GM19328 (cell line): ENCODE measurements around the gene LYPD6B.

Experiments
- ATAC-seq: cut with Tn5 transposase; IDR thresholded peaks from one replicate; pipeline ENCODE4 v1.9.1; 2021; ENCODE audit warnings: mild to moderate bottlenecking, moderate library complexity; ENCODE audit not compliant: unreplicated experiment

LYPD6B gene

DNA sequence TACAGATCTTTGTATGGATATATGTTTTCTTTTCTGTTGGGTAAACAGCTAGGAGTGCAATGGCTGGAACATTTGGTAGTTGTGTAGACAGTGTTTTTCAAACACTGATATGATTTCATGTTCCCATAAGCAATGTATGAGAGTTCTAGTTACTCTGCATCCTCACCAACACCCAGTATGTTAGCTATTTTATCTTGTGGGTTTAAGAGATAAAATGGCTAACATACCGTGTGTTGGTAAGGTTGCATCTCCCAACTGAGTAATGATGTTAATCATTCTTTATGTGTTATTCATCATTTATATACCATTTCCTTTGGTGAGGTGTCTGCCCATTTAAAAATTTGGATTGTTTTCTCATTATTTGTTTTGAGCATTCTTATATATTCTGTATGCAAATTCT lies 65.7 kb downstream of the LYPD6B start:
- ATAC-seq: no peak

DNA sequence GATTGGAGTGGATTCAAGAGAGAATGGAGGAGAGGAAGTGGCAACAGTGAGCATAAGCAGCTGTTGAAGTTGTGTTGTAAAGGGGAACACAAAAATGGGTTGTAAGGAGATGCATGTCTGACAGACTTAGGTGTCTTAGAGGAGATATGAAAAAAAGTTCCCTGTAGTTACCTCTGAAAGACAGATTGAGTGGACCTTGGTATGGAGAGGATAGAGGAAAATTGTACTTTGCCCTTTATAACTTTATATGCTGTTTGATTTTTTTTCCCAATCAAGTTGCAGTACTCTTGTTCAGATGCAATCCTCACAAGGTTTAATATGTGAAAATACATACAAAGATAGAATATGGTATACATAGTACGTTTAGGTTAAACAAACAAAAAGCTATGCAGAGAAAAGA lies 73.6 kb downstream of the LYPD6B start:
- ATAC-seq: no peak

DNA sequence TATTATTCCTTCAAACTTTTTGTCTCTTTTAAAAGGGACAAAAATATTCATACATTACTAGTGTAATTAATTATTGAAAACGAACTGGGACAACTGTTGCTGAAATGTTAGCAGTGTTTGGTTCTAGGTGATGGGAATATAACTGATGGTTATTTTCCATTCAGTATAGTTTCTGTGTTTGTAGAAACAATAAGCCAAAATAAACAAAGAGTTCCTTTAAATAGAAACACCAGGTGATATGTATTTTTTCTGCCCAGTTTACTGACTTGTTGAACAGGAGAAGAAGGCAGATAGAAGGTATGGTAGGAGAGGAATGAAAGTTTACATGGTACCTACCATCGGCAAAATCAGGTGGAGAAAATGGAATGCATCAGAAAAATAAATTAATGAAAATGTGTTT lies 74.2 kb downstream of the LYPD6B start:
- no peak for ATAC-seq

DNA sequence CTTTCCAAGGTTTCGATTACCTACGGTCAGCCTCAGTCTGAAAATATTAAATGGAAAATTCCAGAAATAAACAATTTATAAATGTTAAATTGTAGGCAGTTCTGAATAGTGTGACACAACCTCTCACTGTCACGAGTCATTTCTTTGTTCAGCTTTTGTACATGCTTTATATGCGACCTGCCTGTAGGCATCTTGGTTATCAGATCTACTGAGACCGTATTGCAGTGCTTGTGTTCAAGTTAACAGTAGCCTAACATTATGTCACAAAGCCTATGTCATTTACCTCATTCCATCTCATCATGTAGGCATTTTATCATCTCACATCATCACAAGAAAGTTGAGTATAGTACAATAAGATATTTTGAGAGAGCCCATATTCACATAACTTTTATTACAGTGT lies 77.3 kb downstream of the LYPD6B start:
- no peak for ATAC-seq

DNA sequence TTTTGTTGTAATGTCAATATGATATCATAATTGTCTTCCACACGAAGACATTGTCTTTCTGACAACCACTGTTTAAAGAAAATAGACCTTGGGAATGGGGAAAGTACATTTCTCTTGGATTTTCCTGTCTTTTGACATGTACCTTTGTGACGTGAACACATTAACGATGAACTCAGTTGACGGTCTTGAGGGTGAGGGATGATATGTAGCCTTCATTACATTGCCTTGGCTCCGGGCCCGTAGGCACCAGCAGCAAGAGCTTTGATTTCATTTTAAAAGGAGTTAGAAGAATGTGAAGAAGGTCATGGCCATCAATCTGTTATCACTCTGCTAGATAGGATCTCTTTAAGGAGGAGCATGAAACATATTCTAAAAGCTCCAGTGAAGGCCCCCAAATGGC lies 80.9 kb downstream of the LYPD6B start:
- ATAC-seq: no peak

DNA sequence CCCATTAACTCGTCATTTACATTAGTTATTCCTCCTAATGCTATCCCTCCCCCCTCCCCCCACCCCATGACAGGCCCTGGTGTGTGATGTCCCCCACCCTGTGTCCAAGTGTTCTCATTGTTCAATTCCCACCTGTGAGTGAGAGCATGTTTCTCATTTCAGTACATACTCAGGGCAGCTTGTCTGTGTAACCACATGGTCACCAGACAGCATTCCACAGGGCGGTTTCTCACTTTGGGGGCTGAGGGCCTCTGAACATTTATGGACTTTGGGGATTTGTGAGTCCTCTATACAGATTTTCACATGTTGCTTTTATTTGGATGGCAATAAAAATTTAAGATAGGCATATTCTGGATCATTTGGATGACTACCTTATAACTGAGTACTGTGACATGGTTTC lies 84.0 kb downstream of the LYPD6B start:
- no peak for ATAC-seq

DNA sequence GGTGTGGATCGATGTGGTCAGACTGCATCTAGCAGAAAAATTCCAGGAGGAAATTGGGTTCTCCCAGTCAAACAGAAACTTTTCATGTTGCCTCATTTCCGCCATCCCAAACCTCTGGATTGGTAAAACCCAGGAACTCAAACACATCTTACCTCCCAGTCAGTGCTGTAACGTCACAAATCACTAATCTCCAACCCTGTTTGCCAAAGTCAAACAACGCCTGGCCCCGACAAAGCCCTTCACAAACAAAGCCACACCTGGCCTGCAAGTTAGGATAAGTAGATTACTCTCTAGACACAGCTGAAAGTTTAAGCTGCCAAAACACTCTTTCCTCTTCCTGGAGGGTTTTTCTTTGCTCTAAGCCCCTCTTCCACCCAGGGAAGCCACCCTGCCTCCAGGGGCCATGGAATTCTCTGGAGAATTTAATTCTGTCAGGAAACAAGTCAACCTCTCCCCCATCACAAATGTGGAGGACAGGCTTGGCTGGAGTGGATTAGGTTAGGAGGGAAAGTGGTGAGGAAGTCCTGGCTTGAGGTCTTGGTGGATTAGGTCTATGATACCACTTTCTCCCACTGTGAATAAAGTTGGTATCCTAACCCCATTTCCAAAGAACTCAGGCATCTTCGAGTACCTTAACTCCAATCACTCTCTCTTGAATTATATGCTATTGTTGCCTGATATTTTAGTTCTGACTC lies 86.7 kb downstream of the LYPD6B start:
- ATAC-seq: no peak

DNA sequence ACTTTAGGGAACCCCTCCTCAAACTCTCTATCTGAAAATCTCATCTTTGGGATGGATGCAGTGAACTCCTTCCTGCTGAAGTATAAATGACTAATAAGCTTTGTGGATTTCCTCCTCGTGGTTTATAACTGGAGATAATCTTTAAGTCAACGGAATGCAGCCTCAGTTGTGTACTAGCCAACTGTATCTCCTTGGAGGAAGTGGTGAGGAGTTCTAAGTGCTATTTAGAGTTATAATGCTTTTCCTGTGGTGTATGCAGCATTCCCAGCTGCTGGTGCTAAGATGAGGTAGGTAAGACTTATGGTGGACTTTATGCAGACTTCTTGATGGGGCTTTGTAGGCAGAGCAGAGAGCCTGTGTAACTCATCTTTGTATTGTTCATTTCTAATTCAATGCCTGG lies 90.9 kb downstream of the LYPD6B start:
- ATAC-seq: no peak

DNA sequence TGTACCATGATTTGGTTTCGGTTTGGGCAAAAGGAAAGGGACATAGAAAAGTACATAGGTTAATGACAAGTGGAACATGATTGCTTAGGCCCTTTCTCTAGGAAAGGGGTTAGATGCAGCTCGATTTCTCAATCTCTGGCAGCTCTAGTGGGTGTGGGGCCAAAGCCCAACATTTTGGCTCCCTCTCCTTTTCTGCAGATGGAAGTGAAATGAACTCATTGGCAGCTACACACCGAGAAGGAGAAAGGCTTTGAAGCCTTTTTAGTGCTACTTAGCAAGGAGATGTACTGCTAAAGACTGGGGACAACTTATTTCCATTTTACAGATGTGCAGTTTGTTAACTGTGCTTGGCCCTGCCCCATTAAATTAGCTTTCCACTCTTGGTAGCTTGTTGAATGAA lies 93.8 kb downstream of the LYPD6B start:
- ATAC-seq: no peak

DNA sequence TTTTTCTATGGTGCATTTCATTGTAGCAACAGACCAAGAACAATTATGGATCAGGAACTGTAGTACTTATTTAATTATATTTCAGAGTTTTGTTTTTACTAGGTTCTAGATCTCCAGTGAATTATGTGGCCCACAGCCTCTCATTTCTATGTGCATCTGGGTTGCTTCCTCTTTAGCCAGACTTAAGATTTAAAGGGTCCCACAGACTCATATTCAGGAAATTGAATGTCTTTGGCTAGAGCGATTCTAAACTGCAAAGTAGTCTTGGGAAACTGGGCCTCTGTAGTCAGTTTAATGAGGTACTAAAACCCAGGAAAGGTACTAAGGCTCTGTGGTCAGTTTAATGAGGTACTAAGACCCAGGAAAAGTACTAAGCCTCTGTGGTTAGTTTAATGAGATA lies 94.4 kb downstream of the LYPD6B start:
- no peak for ATAC-seq

DNA sequence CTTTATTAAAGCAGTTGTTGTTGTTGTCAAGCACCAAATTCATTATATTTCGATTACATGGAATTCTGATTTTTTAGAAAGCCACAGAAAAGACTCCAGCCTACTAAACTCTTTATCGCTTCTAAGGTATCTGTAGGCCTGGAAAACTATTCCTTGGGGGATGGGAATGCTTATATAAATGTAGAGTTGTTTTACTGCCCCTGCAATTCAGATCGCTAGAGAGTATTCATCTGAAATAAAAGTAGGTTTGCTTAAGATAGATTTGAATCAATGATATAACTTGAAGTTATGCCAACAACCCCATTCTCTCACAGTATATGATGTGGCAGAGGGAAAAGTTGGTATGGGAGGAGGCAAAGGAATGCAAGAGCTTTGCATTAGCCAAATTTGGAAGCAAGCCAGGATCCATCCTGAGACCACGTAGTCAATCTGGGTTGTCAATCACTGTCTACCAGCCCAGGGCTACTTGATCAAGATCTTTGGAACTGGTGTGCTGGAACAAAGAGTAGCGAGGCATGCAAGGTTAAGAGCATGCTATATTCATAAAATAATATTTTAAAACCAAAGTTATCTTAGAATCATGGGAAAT lies 95.9 kb downstream of the LYPD6B start:
- no peak for ATAC-seq

DNA sequence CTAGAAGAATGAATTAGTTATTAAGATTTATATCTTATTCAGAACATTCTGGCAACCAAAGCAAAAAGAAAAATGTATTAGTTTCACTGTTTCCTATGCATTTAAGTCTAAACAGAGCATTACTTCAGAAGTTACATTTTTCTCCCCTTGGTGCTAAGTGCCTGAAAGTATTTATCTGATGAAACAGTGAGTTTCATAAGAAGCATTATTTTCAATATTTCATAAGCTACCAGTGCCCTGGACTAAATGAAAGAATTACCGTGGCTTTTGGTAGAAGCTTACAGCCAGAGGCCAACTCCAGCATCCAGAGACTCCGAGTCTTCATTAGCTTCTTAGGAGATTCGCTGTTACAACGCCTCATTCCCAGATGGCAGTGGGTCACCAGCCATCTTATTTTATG lies 97.6 kb downstream of the LYPD6B start:
- no peak for ATAC-seq

DNA sequence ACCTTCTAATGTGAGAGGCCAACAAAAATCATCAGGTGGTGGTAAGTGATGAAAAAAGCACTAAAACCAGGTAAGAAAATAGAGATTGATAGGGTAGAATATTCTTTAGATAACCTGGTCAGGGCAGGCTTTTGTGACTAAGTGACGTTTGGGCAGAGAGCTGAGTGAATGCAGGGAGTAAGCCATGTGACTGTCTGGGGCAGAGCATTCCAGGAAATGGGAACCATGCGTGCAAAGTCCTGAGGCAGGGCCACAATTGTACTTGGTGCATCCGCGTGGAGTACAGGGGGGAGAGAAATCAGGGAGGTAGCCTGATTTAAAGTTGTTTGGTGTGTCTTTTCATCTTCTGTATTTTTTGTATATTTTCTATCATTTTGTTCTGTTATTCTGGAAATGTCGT lies 102.5 kb downstream of the LYPD6B start:
- no peak for ATAC-seq

DNA sequence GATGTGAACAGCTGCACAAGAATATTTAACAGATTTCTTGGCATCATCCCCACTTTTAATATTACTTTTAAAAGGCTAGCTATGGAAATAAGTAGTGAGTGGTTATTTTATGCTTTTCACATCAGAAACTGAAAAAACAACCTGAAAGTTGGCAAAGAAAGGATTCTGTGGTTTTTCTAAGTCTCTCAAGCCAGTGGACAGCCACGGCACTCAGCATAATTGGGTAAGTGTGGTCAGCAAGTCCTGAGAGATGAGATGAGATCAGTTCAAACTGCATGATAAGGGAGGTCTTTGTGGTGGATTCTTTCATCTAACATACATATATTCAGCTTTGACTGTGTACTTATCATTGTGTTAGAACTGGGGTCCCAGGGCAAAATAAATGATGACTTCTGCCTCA lies 105.2 kb downstream of the LYPD6B start:
- no peak for ATAC-seq

DNA sequence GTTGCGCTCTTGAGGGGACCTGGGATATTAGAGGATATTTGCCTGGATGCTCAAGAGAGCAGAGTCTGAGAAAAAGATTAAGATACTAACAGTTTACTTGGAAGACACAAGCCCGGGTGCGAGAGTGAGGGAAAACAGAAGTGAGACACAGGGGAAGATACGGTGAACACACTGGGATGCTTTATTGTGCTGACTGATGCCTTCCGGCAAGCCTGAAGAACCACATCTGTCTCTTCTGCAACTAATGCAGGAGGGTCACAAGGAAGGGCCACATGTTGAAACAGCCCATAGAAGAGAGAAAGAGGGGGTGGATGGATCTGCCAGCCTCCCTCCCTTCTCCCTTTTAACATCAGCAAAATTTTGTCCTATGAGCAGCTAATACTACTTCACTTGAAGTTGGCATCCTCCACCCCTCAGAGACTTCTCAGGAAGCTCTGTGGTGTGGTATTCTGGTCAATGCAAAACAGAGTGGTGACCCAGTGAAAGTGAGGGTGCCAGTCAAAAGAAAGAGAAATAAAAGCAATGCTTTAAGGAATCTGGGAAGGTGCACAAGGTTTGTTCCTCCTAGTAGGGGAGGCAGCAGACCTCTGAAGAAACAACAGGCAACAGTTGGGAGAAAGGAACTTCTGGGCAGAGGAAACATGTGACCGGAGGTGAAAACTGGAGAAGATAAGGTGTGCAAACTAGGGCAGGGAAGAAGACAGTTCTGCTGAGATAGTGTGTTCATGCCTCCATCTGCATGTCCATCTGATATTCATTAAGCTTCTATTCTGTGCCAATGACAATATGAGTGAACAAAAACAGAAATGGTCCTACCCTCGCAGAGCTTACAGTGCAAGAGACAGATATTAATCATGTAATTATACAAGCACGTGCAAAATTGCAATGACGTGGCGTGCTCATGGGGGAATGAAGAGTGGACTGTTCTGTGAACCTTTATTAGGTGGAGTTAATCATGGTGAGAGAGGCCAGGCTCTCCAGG lies 107.1 kb downstream of the LYPD6B start:
- peak; percentile 53 for ATAC-seq

DNA sequence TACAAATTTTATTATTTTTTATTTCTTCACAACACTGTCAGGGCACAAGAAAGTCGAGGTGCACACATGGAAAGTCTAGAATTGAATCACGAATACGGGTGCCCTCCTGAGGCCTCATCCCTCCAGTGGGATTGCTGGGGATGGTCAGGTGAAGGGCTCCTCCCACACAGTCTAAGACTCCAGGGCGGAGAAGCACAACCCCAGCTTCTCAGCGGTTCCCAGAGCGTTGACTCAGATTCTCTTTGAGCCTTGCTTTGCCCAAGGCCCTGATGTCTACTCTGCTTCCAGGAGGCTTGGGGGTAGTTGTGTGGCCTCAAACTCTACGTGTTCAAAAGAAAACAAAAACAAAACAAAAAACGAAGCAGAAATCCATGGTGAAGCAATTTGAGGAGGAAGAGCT lies 108.4 kb downstream of the LYPD6B start:
- no peak for ATAC-seq

DNA sequence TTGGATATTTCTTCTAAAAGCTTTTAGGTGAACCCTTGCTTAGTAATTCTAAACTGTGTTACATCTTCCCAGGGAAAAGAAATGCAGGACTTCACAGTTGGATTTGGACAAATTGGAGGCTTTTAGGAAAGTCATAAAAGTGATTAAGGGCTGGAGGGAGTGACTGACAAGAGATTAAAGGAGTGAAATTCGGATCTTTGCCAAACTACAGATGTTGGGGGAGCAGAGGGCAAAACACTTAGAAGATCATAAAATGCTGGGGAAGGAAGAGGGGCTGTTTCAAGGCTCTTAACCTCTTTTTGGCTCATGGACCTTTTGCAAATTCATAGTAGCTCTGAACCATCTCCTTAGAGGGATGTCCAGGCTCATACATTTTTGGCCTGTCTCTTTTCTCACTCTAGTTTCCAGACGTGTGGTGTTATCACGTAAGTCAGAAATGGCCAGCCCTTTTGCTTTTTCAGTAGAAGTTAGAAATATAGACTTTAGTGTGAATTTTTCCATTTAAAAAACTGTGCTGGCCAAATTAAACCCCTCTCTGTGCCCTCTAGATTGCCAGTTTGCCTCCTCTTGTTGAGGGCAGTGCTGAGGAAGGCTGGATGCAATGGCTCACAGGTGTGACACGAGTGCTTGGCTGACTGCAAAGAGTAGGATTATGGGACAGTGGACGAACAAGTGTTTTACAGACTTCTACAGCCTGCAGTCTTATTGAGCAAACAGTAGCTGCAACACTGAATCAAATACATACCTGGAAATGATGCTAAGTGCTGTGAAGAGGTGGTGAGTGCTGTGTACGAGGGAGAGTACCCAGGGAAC lies 109.9 kb downstream of the LYPD6B start:
- ATAC-seq: no peak

DNA sequence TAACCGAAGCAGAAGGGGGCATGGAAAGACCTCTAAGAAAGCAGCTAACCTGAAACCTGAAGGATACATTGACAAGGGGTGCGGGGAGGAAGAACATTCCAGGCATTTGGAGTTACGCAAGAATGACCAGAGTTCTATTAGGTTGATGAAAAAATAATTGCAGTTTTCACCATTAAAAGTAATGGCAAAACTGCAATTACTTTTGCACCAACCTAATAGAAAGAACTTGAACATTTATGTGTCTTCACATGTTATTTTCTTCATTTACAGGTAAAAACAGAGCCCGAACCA lies 110.5 kb downstream of the LYPD6B start:
- no peak for ATAC-seq

DNA sequence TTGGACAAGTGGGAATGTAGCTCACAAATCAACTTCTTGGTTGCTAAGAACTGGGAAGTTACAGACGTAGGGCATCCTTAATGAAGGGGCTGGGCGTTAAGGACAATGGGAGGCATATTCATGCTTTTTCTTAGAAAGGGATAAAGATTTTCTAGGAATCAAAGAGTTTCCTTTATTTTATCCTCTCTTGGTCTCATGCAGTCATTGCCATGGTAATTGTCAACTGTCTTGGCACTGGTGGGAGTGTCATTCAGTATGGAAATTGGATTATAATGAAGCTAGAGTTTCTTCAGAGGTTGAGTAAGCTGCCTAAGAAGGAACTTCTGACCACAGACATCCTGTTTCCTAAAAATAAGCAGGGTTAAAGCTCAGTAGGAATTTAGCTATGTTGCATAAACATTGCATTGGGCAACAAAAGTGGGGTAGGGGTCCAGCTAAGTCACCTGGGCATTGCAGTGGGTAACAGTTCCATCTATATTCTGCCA lies 114.0 kb downstream of the LYPD6B start:
- no peak for ATAC-seq

DNA sequence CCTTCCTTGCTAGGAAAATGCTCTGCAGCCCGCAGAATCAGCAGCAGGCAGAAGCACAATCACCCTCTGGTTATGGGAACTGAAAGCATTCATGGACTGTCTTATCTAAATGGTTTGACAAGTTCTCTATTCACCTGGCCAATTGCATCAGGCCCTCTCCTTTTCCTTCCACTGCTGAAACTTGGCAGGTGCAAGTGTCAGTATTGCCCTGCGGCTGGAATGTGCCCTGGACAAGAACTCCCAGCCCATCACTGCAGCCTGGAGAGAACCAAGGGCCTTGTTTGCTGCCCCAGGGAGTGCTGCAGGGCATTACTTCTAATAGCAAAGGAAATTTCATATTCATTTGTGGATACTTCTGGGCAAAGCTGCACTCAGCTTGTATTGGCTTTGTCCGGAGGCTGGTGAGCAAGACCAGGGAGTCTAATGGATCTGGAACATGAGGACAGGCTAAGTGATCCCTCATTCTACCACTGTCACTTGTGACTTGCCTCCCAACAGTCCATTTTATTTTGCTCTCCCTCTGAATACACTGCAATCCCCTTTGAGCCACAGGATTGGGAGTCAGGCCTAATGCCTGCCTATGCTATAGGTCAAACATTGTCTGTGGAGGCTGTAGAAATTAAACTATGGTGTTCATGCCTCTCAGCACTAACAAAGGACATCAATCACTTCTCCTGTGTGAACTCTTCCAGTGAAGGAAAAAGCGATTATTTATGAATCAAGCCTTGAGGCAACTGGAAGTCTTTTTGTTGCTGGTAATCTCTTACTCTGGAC lies 116.9 kb downstream of the LYPD6B start:
- no peak for ATAC-seq
